ENCODE measurements around the gene CLEC7A.
A peak's percentile ranks its signal among the peaks of the same experiment; 100 is the strongest.

CLEC7A gene

DNA sequence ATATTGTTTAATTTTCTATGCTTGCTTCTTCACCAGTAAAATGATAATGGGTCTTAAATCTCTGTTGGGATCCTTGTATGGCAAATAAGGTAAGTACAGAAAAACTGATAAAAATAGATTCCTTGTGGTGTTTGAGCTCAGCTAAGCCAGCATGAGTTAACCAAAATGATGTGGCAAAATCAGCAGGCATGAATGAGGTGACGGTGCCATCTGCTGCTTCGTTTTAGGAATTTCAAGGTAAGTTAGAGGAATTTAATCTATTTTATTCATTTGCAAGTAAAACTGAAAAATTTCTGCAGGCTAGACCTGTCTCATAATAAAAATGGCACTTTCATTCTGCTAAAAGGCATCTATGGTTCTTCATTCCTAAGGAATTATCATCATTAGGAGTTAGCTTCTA is 10.0 kb upstream of the CLEC7A start:
- peak in 1 of 2 donors; percentile 19 for DNase-seq (ENCODE audit: low read depth in 2 of 2)

- no peak for DNase-seq (ENCODE audit: low read depth in 2 of 2)
Observed at GRCh38 chr12:10136637-10137205, 6.7 kb upstream of the CLEC7A start.

- no peak for DNase-seq (ENCODE audit: low read depth in 2 of 2)
Observed at GRCh38 chr12:10135126-10135525, 5.1 kb upstream of the CLEC7A start.

- no peak for DNase-seq (ENCODE audit: low read depth in 2 of 2)
Observed at GRCh38 chr12:10132850-10133370, 2.9 kb upstream of the CLEC7A start.

DNA sequence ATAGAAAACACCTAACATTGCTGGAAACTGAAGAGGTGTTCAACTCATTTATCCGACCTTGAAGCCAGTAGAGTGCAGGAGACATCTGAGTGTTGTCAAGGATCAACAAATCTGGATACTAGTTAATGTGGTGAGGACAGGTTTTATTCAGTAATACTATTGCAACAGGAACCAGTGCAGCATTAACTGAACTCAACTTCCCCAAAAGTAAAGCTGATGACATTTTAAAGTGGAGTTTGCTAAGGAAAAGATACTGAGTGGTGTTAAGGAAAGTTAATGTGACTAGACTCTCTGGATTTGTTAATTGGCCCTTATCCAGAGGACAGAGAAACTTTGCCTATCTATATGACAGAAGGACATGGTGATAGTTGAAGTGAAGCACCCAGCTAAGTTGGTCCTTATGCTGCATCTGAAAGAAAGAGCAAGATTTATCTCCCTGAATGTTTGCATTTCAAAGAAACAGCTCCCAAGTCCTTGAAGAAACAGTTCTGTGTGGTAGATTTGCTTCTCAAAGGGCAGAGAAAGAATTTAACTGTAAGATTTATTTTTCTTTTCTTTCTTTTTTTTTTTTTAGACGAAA is 1.2 kb upstream of the CLEC7A start:
- no peak for DNase-seq (ENCODE audit: low read depth in 2 of 2)

- no peak for DNase-seq (ENCODE audit: low read depth in 2 of 2)
Observed at GRCh38 chr12:10128687-10129086, 1.3 kb downstream of the CLEC7A start.

GRCh38 chr12:10126413-10126812 is 3.6 kb downstream of the CLEC7A start:
- no peak for DNase-seq (ENCODE audit: low read depth in 2 of 2)

DNA sequence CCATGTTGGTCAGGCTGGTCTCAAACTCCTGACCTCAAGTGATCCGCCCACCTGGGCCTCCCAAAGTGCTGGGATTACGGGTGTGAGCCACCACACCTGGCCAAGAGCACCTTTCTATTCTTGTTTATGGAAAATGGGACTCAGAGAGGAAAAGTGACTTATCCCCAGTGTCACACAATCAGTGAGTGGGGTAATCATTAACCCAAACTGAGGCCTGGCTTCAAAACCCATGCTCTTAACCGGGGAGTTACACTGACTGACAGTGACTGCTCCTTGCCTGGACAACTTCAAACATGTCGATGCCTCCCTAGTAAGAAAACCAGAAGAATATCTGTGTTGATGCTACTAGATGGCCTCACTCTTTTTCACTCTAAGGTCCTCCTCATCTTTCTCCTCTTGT is 7.3 kb downstream of the CLEC7A start:
- no peak for DNase-seq (ENCODE audit: low read depth in 2 of 2)

DNA sequence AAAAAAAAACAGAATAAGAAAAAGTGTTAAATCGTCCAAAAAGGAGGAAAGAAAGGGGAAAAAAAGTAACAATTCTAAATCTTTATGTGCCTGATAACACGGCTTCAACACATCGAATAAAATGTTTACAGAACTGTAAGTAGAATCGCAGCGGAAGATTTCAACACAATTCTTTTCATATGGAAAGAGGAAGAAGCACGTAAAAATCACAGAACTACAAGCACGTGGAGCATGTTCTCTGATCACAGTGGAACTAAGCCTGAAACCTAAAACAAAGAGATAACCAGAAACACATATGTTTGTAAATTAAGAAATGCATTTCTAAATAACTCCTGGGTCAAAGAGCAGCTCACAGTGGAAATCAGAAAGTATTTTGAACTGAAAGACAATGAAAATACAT is 8.7 kb downstream of the CLEC7A start:
- no peak for DNase-seq (ENCODE audit: low read depth in 2 of 2)

DNA sequence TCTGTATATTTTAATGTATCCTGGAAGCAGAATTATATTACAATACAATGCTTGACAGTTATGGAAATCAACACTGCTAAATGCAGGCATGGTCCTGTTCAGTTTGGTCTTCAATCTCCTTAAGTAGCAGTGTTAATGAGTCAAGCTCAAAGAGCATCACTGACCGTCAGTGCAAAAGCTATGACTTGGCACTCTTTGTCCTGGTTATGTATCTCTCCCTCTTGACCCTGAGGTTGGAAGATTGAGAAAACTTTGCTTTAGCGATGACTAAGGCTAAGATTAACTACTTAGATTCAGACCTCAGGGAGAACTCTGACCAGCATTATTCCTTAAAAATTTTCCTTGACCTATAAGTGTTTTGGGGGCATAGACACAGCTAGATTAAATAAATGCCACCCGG is 10.9 kb downstream of the CLEC7A start:
- no peak for DNase-seq (ENCODE audit: low read depth in 2 of 2)

DNA sequence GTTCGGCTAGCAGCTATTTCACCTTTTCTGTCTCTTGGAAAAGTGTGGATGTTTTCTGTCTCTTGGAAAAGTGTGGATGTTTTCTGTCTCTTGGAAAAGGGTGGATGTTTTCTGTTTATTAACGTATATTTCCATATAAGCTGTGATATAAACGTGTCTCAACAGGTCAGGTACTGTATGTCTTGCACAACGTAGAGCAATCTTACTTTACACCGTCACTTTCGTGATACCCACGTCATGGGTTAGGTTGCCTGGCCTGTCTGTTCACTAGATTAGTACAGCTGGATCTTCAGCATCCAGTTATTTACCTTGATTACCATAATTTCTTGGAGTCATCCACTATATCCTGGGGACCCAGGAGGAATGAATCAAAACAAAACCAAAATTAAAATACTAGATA is 14.1 kb downstream of the CLEC7A start:
- DNase-seq (ENCODE audit: low read depth in 2 of 2) = no peak

GRCh38 chr12:10115311-10115710 is 14.7 kb downstream of the CLEC7A start:
- DNase-seq (ENCODE audit: low read depth in 2 of 2) = no peak

- DNase-seq (ENCODE audit: low read depth in 2 of 2) = no peak
Observed at GRCh38 chr12:10113920-10114319, 16.1 kb downstream of the CLEC7A start.

DNA sequence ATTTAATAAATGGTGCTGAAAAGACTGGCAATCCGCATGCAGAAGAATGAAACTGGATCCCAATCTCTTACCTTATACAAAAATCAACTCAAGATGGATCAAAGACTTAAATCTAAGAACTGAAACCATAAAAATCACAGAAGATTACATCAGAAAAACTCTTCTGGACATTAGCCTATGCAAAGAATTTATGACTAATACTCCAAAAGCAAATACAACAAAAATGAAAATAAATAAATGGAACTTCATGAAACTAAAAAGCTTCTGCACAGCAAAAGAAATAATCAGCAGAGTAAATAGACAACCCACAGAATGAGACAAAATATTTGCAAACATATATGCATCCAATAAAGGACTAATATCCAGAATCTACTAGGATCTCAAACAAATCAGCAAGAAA is 16.9 kb downstream of the CLEC7A start:
- DNase-seq (ENCODE audit: low read depth in 2 of 2) = no peak

DNA sequence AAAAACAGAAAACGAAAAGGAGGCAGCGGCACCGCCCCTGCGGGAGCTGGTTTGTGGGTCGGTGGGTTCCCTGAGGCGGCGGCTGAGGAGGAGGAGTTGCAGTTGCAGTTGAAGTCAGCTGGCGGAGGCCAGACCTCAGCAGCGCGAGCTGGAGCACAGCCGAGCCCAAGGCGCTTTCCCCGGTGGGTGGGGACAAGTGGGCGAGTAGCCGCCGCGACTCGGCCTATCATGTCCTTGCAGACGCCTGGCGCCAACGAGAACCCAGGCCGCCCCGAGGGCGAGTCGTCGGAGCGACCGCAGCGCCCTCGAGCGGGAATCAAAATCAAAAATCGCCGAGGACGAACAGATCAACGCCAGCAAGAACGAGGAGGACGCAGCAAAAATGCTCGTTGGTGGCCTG is 18.5 kb downstream of the CLEC7A start:
- DNase-seq (ENCODE audit: low read depth in 2 of 2) = no peak

DNA sequence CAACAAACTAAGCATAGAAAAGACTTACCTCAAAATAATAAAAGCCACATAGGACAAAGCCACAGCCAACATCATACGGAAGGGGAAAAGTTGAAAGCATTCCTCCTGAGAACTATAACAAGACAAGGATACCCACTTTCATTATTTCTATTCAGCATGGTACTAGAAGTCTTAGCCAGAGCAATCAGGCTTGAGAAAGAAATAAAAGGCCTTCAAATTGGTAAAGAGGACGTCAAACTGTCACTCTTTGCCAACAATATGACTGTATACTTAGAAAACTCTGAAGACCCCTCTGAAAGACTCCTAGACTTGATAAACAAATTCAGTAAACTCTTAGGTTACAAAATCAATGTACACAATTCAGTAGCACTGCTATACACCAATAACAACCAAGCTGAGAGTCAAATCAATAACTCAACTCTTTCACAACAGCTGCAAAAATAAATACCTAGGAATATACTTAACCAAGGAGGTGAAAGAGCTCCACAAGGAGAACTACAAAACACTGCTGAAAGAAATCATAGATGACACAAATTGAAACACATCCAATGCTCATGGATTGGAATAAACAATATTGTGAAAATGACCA is 19.6 kb downstream of the CLEC7A start:
- no peak for DNase-seq (ENCODE audit: low read depth in 2 of 2)

DNA sequence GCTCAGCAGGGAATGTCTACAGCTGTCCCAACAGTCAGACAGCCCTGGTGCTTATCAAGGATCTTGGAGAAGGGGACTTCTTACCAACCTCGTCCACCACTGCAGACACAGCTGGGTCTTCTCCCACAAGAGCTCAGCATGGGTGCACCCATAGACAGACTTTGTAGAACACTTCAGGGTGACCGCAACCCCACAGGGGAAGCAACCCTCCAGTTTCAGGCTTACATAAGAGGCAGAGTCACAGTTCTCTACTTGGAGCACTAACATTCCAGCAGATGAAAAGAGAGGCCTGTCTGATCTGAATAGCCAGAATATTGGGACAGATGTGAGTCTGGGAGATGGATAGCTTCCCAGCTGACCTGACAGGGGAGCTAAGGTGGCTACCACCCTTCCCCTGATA is 27.7 kb downstream of the CLEC7A start:
- DNase-seq (ENCODE audit: low read depth in 2 of 2) = no peak

DNA sequence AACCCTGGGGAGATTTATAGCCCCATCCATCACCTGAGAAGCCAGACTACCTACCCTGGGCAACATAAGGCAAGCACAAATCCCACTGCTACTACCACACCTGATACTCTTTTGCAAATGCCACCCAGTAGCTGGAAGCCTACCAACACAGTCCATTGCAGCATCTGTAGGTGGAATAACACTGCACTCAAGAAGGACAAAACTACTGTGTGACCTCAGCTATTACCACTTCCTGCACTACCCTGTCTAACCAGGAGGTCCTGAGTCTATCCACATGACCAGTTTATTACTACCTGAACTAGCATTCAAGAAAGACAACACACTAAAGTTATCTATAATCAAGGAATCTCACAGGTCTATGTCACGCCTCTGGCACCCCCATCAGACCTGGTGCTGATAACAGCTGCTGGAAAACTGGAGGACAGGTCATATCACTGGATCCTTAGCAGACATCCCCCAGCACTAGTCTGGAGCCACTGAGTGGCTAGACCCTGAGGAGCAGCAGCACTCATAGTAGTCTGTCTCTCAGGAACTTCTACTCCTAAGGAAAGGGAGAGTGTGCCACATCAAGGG is 28.3 kb downstream of the CLEC7A start:
- no peak for DNase-seq (ENCODE audit: low read depth in 2 of 2)

DNA sequence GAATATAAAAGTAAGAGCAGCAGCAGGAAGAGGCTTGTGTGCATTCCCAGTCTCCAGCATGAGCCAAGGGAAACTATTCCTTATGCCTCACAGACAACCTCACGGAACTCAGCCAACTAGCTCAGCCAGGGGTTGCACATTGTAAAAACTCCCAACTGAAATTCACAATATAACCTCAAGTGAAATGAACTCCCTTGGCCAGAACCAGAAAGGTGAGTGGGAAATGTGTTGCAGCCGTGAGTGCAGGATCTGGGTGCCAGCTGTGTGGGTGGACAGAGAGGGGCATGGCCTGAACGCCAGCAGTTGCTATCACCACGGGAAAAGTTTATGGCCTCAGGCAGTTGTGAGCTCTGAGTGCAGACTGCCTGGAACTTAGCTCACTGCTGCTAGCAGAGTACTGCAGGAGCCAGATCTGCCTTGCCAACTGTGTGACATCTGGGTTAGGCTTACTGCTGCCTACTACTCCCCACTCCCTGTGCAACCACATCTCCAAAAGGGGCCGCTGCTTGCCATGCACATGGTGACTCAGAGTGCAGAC is 28.9 kb downstream of the CLEC7A start:
- DNase-seq (ENCODE audit: low read depth in 2 of 2) = no peak

DNA sequence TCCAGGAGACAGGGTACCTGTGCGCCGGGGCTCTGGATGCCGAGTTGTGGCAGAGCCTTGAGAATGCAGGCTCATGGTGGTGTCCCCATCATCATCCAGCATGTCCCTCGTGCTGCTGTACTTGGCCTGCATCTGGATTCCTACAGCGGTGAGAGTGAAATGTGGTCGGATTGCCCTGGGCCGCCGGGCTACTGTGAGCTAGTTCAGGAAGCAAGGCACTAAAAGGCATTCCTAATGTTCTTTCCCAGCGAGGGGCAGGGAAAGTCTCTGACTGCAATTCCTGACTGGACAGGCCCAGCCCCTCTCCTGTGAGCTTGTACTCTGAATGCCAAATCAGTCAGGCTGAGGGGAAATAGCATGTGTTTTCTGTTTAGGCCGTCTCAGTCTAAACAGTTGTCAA is 31.2 kb downstream of the CLEC7A start, which contains the start of gene CLEC1A:
CLEC1A (minus strand) TSS at position 195 of the 400 bp plus-strand sequence; CDS start at position 132, 63 bp downstream.
- DNase-seq (ENCODE audit: low read depth in 2 of 2) = no peak

- DNase-seq (ENCODE audit: low read depth in 2 of 2) = no peak
Observed at GRCh38 chr12:10097521-10097920, 32.5 kb downstream of the CLEC7A start.

DNA sequence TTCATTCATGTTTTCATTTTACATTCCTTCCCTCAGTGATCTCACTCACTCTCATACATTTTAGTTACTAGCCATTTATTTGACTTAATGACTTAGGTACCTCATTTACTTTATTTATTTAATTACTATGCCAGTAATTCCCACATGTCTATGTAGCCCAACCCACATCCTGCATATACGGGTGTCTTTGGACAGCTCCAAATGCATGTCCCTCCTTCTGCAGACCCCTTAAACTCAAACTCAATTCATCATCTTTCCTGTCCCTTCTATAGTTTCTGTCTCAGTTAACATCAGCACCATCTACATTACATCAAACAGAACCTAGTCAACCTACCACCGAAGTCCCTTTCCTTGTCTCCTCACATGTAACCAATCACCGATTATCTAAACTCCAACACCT is 34.0 kb downstream of the CLEC7A start:
- DNase-seq (ENCODE audit: low read depth in 2 of 2) = no peak

Data from stimulated activated CD8-positive, alpha-beta memory T cell treated with anti-CD3 and anti-CD28 coated beads, Interleukin-2, amount 100 ng/mL, for 1 hour (primary cell).